Measurements from ENCODE around the gene SCAANT1.

The SCAANT1 gene

GRCh38 chr3:63933459-63933858 lies 21.3 kb upstream of the SCAANT1 start:
- no peak for DNase-seq

- no peak for DNase-seq
Measured at GRCh38 chr3:63932509-63933212, 20.5 kb upstream of the SCAANT1 start.

- DNase-seq: no peak
Measured at GRCh38 chr3:63931290-63931689, 19.1 kb upstream of the SCAANT1 start.

- DNase-seq: peak; percentile 10
Measured at GRCh38 chr3:63927422-63928280, 15.5 kb upstream of the SCAANT1 start.

- no peak for DNase-seq
Measured at GRCh38 chr3:63926309-63926708, 14.1 kb upstream of the SCAANT1 start.

GRCh38 chr3:63922491-63923199 lies 10.5 kb upstream of the SCAANT1 start:
- DNase-seq: no peak

- peak; percentile 27 for DNase-seq
Measured at GRCh38 chr3:63921741-63922482, 9.7 kb upstream of the SCAANT1 start.

- DNase-seq: no peak
Measured at GRCh38 chr3:63920001-63920400, 7.8 kb upstream of the SCAANT1 start.

GRCh38 chr3:63918321-63918720 lies 6.1 kb upstream of the SCAANT1 start:
- DNase-seq: no peak

GRCh38 chr3:63914312-63914711 lies 2.1 kb upstream of the SCAANT1 start:
- no peak for DNase-seq

GRCh38 chr3:63912768-63913588 lies 795 bp upstream of the SCAANT1 start:
- peak; percentile 47 for DNase-seq

GRCh38 chr3:63911509-63911872 lies 692 bp downstream of the SCAANT1 start:
- DNase-seq: no peak

- DNase-seq: no peak
Measured at GRCh38 chr3:63910891-63911290, 1.3 kb downstream of the SCAANT1 start.

- no peak for DNase-seq
Measured at GRCh38 chr3:63910001-63910400, 2.2 kb downstream of the SCAANT1 start.

- no peak for DNase-seq
Measured at GRCh38 chr3:63909431-63909830, 2.8 kb downstream of the SCAANT1 start.

GRCh38 chr3:63908776-63909175 lies 3.4 kb downstream of the SCAANT1 start:
- DNase-seq: no peak

GRCh38 chr3:63908081-63908736 lies 4.0 kb downstream of the SCAANT1 start:
- no peak for DNase-seq

GRCh38 chr3:63905731-63906620 lies 6.2 kb downstream of the SCAANT1 start:
- DNase-seq: no peak

GRCh38 chr3:63900459-63900858 lies 11.7 kb downstream of the SCAANT1 start:
- no peak for DNase-seq

- DNase-seq: no peak
Measured at GRCh38 chr3:63900010-63900409, 12.2 kb downstream of the SCAANT1 start.

Data from midbrain (tissue), 1 donor.